Esophagus muscularis mucosa (tissue), 4 donors: ENCODE measurements around the gene IL15RA. TPM values are rescaled to one million over a fixed set of nuclear protein-coding genes. Genes with fewer than 3 reads are reported as not detected.

Experiments used
- DNase-seq: peaks from one replicate; pipeline ENCODE4 v3.0.0-alpha.2; 2017; ENCODE audit errors: extremely low spot score
- H3K27ac ChIP-seq, 4 donors: fragments of 200-600 bp; sonication (generic); replicated peaks in 1 of 4; 1 replicate in 3 of 4; 2 replicates in 1 of 4; pipeline ENCODE4 v1.5.1; 2016 to 2019; ENCODE audit warnings: mild to moderate bottlenecking in 1 of 4
- H3K27me3 ChIP-seq, 4 donors: fragments of 200-600 bp; sonication (generic); one replicate each; pipeline versions ENCODE4 v1.5.1 to v1.6.0; 2016 to 2019
- H3K36me3 ChIP-seq, 4 donors: fragments of 200-600 bp; sonication (generic); one replicate each; pipeline ENCODE4 v1.5.1; 2016 to 2019
- H3K4me1 ChIP-seq, 4 donors: fragments of 200-600 bp; sonication (generic); one replicate each; pipeline ENCODE4 v1.5.1; 2016 to 2019
- H3K4me3 ChIP-seq, 4 donors: fragments of 200-600 bp; sonication (generic); 1 replicate in 2 of 4; 2 replicates in 2 of 4; pipeline ENCODE4 v1.5.1; 2016 to 2019; ENCODE audit warnings: mild to moderate bottlenecking in 4 of 4, moderate library complexity in 1 of 4
- H3K9me3 ChIP-seq, 4 donors: fragments of 200-600 bp; sonication (generic); 1 replicate in 3 of 4; 2 replicates in 1 of 4; pipeline ENCODE4 v1.5.1; 2016 to 2019
- EP300 ChIP-seq: sonication (generic); formaldehyde crosslinking; IDR thresholded peaks from one replicate; pipeline ENCODE4 v1.6.1; 2017; ENCODE audit warnings: antibody characterized with exemption
- POLR2A ChIP-seq: fragments of 450-650 bp; IDR thresholded peaks from one replicate; pipeline ENCODE4 v1.6.1; 2017; ENCODE audit warnings: antibody characterized with exemption, moderate library complexity, mild to moderate bottlenecking, low read depth
- POLR2AphosphoS5 ChIP-seq, 2 donors: sonication (generic); formaldehyde crosslinking; IDR thresholded peaks; one replicate each; pipeline ENCODE4 v1.6.1; 2017; ENCODE audit warnings: antibody characterized with exemption in 2 of 2
- WGBS: methylation state at CpG from one replicate; pipeline ENCODE4 v1.1.5; 2018; 5-methylcytosine and 5-hydroxymethylcytosine counted together
- intact Hi-C: fragments of 100-400 bp; cut with DNase I; formaldehyde crosslinking; loops from one replicate; pipeline ENCODE4 v1.15.1; 2023
- total RNA-seq, 4 donors: library from RNA; depleted of rRNA; stranded (reverse); fragments of >200 nt; gene quantifications; one replicate each; pipeline versions ENCODE4 v1.1.0 to v1.2.1, GENCODE V29; 2016
- TF ChIP-seq, protein P1 (sequence below), 3 experiments: fragments of 200-600 bp in 2 of 3; fragments of 450-650 bp in 1 of 3; sonication (generic) in 2 of 3; IDR thresholded peaks; one replicate each; pipeline ENCODE4 v1.5.1; 2017 to 2019; ENCODE audit warnings: antibody characterized with exemption in 3 of 3, mild to moderate bottlenecking in 2 of 3, moderate library complexity in 1 of 3

The IL15RA gene
- total RNA-seq, 4 donors from 2014 or later, result 19.5 to 30.1 (median 24.2) TPM

GRCh38 chr10:6017781-6018354, 40.5 kb upstream of the IL15RA start:
- 95% methylated on average over 6 of the region's 8 CpGs for WGBS
- Histone ChIP-seq H3K27ac (peak overlapping the region; percentile 7 to 56 (median 19)), H3K9me3 (no peaks in the 10 kb centered on the region), H3K36me3 (no peaks in the 10 kb centered on the region), H3K4me1 (peaks cover 0 to 4% (median 3%) of the 10 kb centered on the region in 4 donors), H3K4me3 (no peak overlapping the region), H3K27me3 (no peaks in the 10 kb centered on the region)
- TF ChIP-seq, protein P1, sequence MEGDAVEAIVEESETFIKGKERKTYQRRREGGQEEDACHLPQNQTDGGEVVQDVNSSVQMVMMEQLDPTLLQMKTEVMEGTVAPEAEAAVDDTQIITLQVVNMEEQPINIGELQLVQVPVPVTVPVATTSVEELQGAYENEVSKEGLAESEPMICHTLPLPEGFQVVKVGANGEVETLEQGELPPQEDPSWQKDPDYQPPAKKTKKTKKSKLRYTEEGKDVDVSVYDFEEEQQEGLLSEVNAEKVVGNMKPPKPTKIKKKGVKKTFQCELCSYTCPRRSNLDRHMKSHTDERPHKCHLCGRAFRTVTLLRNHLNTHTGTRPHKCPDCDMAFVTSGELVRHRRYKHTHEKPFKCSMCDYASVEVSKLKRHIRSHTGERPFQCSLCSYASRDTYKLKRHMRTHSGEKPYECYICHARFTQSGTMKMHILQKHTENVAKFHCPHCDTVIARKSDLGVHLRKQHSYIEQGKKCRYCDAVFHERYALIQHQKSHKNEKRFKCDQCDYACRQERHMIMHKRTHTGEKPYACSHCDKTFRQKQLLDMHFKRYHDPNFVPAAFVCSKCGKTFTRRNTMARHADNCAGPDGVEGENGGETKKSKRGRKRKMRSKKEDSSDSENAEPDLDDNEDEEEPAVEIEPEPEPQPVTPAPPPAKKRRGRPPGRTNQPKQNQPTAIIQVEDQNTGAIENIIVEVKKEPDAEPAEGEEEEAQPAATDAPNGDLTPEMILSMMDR (IDR thresholded peaks at IDR 0.05), result no peak
- TF ChIP-seq POLR2AphosphoS5 (IDR thresholded peaks at IDR 0.05) (no peak), POLR2A (no peak)
- intact Hi-C loops, result no loop called here
- no peak for DNase-seq

- H3K4me3 ChIP-seq, result no peak overlapping the region
- DNase-seq, result peak; percentile 94
- H3K27me3 ChIP-seq, result no peaks in the 10 kb centered on the region
- peaks cover 0 to 4% (median 3%) of the 10 kb centered on the region in 4 donors for H3K4me1 ChIP-seq
- 50% methylated on average over 6 of the region's 6 CpGs for WGBS
- no peaks in the 10 kb centered on the region for H3K36me3 ChIP-seq
- intact Hi-C loops, result loop anchor here (5.0 kb wide), 1 partner anchor 388 kb away; no protein-coding TSS in a partner anchor
- H3K9me3 ChIP-seq, result no peaks in the 10 kb centered on the region
- no peak for TF ChIP-seq POLR2A
- peak in 1 of 2 donors; percentile 15 for TF ChIP-seq POLR2AphosphoS5 (IDR thresholded peaks at IDR 0.05)
- TF ChIP-seq EP300, result no peak
- TF ChIP-seq, protein P1 (IDR thresholded peaks at IDR 0.05), result peak; percentile 68 to 74 (median 73)
- H3K27ac ChIP-seq, result peak overlapping the region in 1 of 4 donors; percentile 6
Measured at GRCh38 chr10:6014241-6014761, 37.0 kb upstream of the IL15RA start.

DNA sequence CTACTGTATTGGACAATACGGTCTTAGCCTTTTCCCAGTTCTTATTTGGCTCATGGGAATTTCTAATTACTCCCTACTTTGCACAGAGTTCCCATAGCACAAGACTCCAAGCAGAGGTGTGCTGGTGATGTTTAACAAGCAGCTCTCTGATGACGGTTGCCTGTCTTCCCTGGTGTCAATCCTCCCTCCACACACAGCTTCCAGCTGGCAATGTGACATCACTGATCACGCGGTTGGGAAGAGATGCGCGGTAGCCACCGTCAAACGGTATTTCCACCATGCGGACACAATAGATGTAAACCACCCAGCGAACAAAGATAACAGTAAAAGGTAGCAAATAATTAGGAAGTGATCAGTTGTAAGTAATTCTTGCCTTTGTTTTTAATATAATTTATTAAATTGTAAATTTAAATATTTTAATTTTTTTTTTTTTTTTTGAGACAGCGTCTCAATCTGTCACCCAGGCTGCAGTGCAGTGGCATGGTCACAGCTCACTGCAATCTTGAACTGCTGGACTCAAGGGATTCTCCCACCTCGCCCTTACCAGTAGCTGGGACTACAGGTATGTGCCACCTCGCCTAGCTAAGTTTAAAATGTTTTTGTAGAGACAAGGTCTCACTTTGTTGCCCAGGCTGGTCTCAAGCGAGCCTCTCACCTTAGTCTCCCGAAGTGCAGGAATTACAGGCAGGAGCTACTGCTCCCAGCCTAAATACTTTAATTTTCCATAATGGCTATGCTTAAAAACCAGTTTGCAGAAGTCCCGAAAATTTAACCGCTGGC, 36.3 kb upstream of the IL15RA start:
- 82% methylated on average over 17 of the region's 17 CpGs for WGBS
- Histone ChIP-seq H3K4me1 (peaks cover 0 to 4% (median 3%) of the 10 kb centered on the region in 4 donors), H3K27ac (peak overlapping the region in 1 of 4 donors; percentile 6), H3K4me3 (no peak overlapping the region), H3K36me3 (no peaks in the 10 kb centered on the region), H3K9me3 (no peaks in the 10 kb centered on the region), H3K27me3 (no peaks in the 10 kb centered on the region)
- intact Hi-C loops, result loop anchor here (5.0 kb wide), 1 partner anchor 389 kb away; no protein-coding TSS in a partner anchor
- TF ChIP-seq POLR2AphosphoS5 (IDR thresholded peaks at IDR 0.05) (no peak), POLR2A (no peak), EP300 (no peak)
- TF ChIP-seq, protein P1 (IDR thresholded peaks at IDR 0.05), result no peak
- DNase-seq, result peak; percentile 19

DNA sequence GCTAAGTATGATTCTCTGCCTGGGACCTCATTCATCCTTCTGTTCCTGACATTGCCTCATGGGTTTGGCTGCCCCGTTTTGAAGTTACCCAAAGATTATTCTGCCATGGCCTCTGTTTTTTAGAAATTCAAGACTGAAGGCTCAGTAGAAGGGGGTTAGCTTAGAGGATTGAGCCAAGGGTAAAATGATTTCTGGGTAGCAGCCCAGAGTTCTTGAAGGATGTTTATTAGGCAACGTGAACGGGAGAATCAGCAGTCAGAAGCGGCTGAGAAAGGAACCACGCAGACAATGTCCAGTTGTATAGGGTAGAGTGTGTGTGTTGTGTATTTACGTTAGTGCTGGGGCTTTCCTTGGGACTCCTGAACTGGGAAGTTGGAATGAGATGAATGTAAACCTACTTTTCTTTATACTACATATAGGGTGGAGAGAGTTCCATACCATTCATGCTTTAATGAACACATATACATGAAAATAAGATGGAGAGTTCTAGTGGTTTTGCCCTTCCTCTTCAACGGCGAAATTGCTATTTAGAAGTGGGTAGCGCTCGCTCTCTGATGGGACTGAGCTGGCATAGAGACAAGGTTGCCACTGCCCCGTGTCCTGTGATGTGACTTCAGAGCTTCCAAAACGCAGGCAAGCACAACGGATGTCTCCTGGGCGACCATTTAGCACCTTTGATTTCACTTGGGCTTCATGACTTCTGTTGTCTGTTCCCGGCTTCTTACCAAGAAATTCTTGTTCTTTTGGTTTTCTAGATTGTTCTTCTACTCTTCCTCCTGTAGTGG, 35.0 kb upstream of the IL15RA start:
- Histone ChIP-seq H3K27me3 (no peaks in the 10 kb centered on the region), H3K4me3 (no peak overlapping the region), H3K27ac (no peak overlapping the region), H3K36me3 (no peaks in the 10 kb centered on the region), H3K9me3 (peaks cover 0 to 4% (median 3%) of the 10 kb centered on the region in 4 donors), H3K4me1 (peaks cover 0 to 4% (median 2%) of the 10 kb centered on the region in 4 donors)
- no peak for DNase-seq
- intact Hi-C loops, result loop anchor here (5.0 kb wide), 1 partner anchor 390 kb away; no protein-coding TSS in a partner anchor
- TF ChIP-seq, protein P1 (IDR thresholded peaks at IDR 0.05), result no peak
- TF ChIP-seq EP300 (no peak), POLR2AphosphoS5 (IDR thresholded peaks at IDR 0.05) (no peak), POLR2A (no peak)
- WGBS, result 79% methylated on average over 15 of the region's 15 CpGs
